T-helper 2 cell treated with Interferon-gamma antibody and Interleukin-4, amounts not matched to agents 5 μg/mL and 100 μg/mL, for 36 hours (primary cell): ENCODE data around the gene ILK.

Source experiments
- DNase-seq: peaks from one replicate; pipeline ENCODE4 v3.0.0; 2021; ENCODE audit warnings: low spot score
- H3K27ac Mint-ChIP-seq: one replicate; pipeline ENCODE4 v1.8.0; 2021; ENCODE audit warnings: mild to moderate bottlenecking, mixed read lengths
- H3K27me3 Mint-ChIP-seq: one replicate; pipeline ENCODE4 v1.8.0; 2021; ENCODE audit warnings: low read depth, mixed read lengths
- H3K36me3 Mint-ChIP-seq: one replicate; pipeline ENCODE4 v1.8.0; 2021; ENCODE audit warnings: low read depth, mixed read lengths
- H3K4me1 Mint-ChIP-seq: one replicate; pipeline ENCODE4 v1.8.0; 2021; ENCODE audit warnings: low read depth, mixed read lengths
- H3K4me3 Mint-ChIP-seq: one replicate; pipeline ENCODE4 v1.8.0; 2022; ENCODE audit warnings: mild to moderate bottlenecking, moderate library complexity, mixed read lengths
- H3K9me3 Mint-ChIP-seq: one replicate; pipeline ENCODE4 v1.8.0; 2021; ENCODE audit warnings: mixed read lengths

ILK gene

GRCh38 chr11:6586434-6587359, 16.9 kb upstream of the ILK start:
- H3K36me3 Mint-ChIP-seq: peaks cover 31% of the 10 kb centered on the region

DNA sequence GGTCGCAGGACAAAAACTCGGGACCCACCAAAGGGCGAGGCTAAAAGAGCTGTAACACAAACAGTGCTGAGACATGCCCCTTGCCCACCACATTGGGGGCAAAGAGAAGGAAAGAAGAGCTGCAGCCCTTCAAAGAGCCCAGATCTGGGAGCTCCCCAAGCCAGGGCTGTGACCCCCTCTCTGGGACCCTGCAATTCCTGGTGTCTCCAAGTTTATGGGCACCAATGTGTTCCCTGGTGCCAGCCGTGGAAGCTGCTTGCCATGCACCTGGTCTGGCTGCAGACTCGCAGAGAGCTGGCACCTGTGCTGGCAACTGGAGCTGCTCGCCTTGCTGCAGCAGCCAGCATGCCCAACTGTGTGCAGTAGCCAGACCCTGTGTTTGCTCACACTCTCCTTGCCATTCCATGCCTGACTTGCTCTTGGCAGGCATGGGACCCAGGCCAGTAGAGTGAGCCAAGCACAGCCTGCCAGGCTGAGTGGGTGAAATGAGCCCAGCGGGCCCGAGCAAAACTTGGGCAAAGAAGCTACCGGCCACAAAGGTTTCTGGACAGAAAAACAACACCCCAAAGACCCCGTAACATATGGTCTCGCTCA, 16.1 kb upstream of the ILK start:
- Mint-ChIP-seq H3K9me3 (peaks cover 24% of the 10 kb centered on the region), H3K36me3 (peaks cover 30% of the 10 kb centered on the region), H3K27ac (no peak overlapping the region), H3K4me1 (no peaks in the 10 kb centered on the region), H3K4me3 (no peak overlapping the region), H3K27me3 (no peaks in the 10 kb centered on the region)
- no peak for DNase-seq

More at GRCh38 chr11:6586434-6587359, 16.9 kb upstream of the ILK start:
- peaks cover 29% of the 10 kb centered on the region for H3K9me3 Mint-ChIP-seq
- no peaks in the 10 kb centered on the region for H3K4me1 Mint-ChIP-seq
- H3K27me3 Mint-ChIP-seq: no peaks in the 10 kb centered on the region
- DNase-seq: peak; percentile 2
- H3K27ac Mint-ChIP-seq: no peak overlapping the region
- H3K4me3 Mint-ChIP-seq: no peak overlapping the region

- H3K27ac Mint-ChIP-seq: no peak overlapping the region
Measured at GRCh38 chr11:6588018-6588417, 15.6 kb upstream of the ILK start.

DNA sequence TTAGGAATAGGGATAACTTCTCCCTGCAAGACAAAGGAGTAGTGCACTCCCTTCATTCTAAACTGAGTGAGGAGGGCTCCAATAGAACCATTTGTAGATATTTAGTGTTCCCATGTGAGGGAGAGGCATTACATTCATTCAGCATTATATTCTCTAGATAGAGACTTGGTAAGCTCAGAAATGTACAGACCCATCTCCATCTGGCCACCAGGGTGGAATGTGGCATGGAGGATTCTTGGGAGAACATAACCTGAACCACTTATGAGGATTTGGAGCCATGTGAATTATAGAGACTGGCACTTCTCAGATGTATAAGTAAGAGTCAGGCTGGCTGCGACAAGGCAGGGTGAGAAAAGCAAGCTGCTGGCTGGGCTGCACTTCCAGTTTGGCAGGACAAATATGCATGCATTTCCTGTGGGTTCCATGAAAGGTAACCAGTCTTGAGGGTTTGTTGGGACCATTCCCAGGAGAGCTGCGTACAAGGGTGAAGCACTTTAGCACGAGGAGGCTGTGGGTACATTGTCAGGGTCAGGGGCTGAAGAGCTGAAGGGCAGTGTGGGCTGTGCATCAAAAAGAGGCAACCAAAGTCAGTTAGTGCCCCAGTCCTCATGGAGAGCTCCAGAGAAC, 9.3 kb upstream of the ILK start:
- Mint-ChIP-seq H3K4me3 (no peak overlapping the region), H3K27ac (no peak overlapping the region), H3K9me3 (no peaks in the 10 kb centered on the region), H3K27me3 (no peaks in the 10 kb centered on the region), H3K4me1 (peaks cover 10% of the 10 kb centered on the region), H3K36me3 (peaks cover 42% of the 10 kb centered on the region)
- no peak for DNase-seq

More at GRCh38 chr11:6588018-6588417, 15.6 kb upstream of the ILK start:
- no peaks in the 10 kb centered on the region for H3K27me3 Mint-ChIP-seq
- H3K9me3 Mint-ChIP-seq: peaks cover 20% of the 10 kb centered on the region
- H3K4me1 Mint-ChIP-seq: no peaks in the 10 kb centered on the region
- H3K4me3 Mint-ChIP-seq: no peak overlapping the region
- H3K36me3 Mint-ChIP-seq: peaks cover 31% of the 10 kb centered on the region
- DNase-seq: no peak

- no peak overlapping the region for H3K4me3 Mint-ChIP-seq
- H3K9me3 Mint-ChIP-seq: no peaks in the 10 kb centered on the region
- H3K27me3 Mint-ChIP-seq: no peaks in the 10 kb centered on the region
- no peak for DNase-seq
- peaks cover 11% of the 10 kb centered on the region for H3K4me1 Mint-ChIP-seq
- no peak overlapping the region for H3K27ac Mint-ChIP-seq
- peaks cover 49% of the 10 kb centered on the region for H3K36me3 Mint-ChIP-seq
Measured at GRCh38 chr11:6596239-6596877, 7.2 kb upstream of the ILK start.

GRCh38 chr11:6598555-6598954, 5.0 kb upstream of the ILK start:
- Mint-ChIP-seq H3K36me3 (peaks cover 44% of the 10 kb centered on the region), H3K27me3 (no peaks in the 10 kb centered on the region), H3K4me3 (no peak overlapping the region), H3K4me1 (peaks cover 18% of the 10 kb centered on the region), H3K9me3 (no peaks in the 10 kb centered on the region), H3K27ac (no peak overlapping the region)
- DNase-seq: no peak

- DNase-seq: no peak
- no peak overlapping the region for H3K4me3 Mint-ChIP-seq
- H3K4me1 Mint-ChIP-seq: peaks cover 9% of the 10 kb centered on the region
- peaks cover 39% of the 10 kb centered on the region for H3K36me3 Mint-ChIP-seq
- H3K27ac Mint-ChIP-seq: no peak overlapping the region
- H3K27me3 Mint-ChIP-seq: no peaks in the 10 kb centered on the region
- no peaks in the 10 kb centered on the region for H3K9me3 Mint-ChIP-seq
Measured at GRCh38 chr11:6599449-6599848, 4.1 kb upstream of the ILK start.

DNA sequence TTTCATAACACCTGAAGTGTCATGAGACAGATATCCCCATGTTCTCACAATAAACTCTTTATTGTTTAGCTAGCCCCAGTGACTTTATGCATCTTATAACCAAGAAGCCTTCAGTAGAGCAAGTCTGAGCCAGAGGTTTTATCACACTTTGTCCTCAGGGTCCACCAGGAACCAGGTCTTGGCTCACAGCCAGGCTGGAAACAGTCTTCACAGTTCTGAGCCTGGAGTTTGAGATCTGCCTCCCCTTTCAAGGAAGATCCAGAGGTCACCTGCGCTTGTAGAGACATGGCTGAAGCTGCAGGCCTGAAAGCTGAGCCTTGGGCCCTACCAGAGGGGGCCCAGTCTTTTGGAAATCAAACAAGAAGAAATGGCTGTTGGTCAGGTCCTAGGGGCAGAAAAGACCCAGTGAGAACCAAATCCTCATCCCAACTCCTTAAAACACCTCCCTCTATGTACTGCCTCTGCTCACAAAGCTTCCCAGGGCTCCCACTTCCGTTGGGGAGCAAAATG, 3.6 kb upstream of the ILK start:
- Mint-ChIP-seq H3K36me3 (peaks cover 39% of the 10 kb centered on the region), H3K4me1 (peaks cover 9% of the 10 kb centered on the region), H3K27ac (no peak overlapping the region), H3K9me3 (no peaks in the 10 kb centered on the region), H3K4me3 (no peak overlapping the region), H3K27me3 (no peaks in the 10 kb centered on the region)
- DNase-seq: no peak

GRCh38 chr11:6601041-6601461, 2.5 kb upstream of the ILK start:
- H3K36me3 Mint-ChIP-seq: peaks cover 38% of the 10 kb centered on the region
- H3K4me3 Mint-ChIP-seq: no peak overlapping the region
- DNase-seq: no peak

GRCh38 chr11:6602096-6602940, 1.3 kb upstream of the ILK start:
- Mint-ChIP-seq H3K36me3 (peaks cover 37% of the 10 kb centered on the region), H3K4me3 (no peak overlapping the region), H3K27ac (no peak overlapping the region), H3K9me3 (no peaks in the 10 kb centered on the region), H3K4me1 (peaks cover 20% of the 10 kb centered on the region), H3K27me3 (no peaks in the 10 kb centered on the region)
- DNase-seq: peak; percentile 1

More at GRCh38 chr11:6601041-6601461, 2.5 kb upstream of the ILK start:
- Mint-ChIP-seq H3K27ac (no peak overlapping the region), H3K9me3 (no peaks in the 10 kb centered on the region), H3K27me3 (no peaks in the 10 kb centered on the region), H3K4me1 (peaks cover 13% of the 10 kb centered on the region)

GRCh38 chr11:6604081-6604626, 580 bp downstream of the ILK start:
- Mint-ChIP-seq H3K27me3 (no peaks in the 10 kb centered on the region), H3K27ac (no peak overlapping the region), H3K36me3 (peaks cover 40% of the 10 kb centered on the region), H3K4me3 (no peak overlapping the region), H3K9me3 (no peaks in the 10 kb centered on the region), H3K4me1 (peaks cover 32% of the 10 kb centered on the region)
- peak; percentile 47 for DNase-seq

- DNase-seq: no peak
- Mint-ChIP-seq H3K27me3 (no peaks in the 10 kb centered on the region), H3K4me1 (peaks cover 33% of the 10 kb centered on the region), H3K27ac (no peak overlapping the region), H3K9me3 (no peaks in the 10 kb centered on the region), H3K4me3 (no peak overlapping the region), H3K36me3 (peaks cover 41% of the 10 kb centered on the region)
Measured at GRCh38 chr11:6604790-6605189, 1.2 kb downstream of the ILK start.
